ENCODE results near the gene HMSD.

DNA sequence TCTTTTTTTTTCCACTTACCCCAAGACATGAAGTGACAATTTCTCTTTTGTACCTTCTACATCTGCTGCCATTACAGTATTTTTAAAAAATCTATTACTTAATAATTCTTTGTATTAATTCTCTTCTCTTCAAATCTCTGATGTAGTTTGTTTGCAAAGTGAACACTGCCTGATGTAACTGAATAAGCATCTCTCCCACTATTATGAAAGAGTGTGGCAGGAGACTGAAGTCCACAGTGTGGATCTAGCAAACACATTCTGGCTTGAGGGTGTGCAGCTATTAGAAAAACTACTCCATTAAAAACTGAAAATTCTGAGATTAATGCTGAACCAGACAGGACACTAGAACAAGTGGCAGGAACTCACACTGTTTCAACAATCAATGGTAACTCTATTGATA is 15.8 kb downstream of the HMSD start:
- TF ChIP-seq, protein P1, sequence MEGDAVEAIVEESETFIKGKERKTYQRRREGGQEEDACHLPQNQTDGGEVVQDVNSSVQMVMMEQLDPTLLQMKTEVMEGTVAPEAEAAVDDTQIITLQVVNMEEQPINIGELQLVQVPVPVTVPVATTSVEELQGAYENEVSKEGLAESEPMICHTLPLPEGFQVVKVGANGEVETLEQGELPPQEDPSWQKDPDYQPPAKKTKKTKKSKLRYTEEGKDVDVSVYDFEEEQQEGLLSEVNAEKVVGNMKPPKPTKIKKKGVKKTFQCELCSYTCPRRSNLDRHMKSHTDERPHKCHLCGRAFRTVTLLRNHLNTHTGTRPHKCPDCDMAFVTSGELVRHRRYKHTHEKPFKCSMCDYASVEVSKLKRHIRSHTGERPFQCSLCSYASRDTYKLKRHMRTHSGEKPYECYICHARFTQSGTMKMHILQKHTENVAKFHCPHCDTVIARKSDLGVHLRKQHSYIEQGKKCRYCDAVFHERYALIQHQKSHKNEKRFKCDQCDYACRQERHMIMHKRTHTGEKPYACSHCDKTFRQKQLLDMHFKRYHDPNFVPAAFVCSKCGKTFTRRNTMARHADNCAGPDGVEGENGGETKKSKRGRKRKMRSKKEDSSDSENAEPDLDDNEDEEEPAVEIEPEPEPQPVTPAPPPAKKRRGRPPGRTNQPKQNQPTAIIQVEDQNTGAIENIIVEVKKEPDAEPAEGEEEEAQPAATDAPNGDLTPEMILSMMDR (IDR thresholded peaks at IDR 0.05), result no peak
- TF ChIP-seq TEAD1 (CRISPR knock-in tag; IDR thresholded peaks at IDR 0.05) (no peak), SMAD4 (CRISPR knock-in tag; IDR thresholded peaks at IDR 0.05) (no peak), ZBTB21 (CRISPR knock-in tag; IDR thresholded peaks at IDR 0.05; ENCODE audit: borderline replicate concordance) (no peak)
- TF ChIP-seq, protein P2, sequence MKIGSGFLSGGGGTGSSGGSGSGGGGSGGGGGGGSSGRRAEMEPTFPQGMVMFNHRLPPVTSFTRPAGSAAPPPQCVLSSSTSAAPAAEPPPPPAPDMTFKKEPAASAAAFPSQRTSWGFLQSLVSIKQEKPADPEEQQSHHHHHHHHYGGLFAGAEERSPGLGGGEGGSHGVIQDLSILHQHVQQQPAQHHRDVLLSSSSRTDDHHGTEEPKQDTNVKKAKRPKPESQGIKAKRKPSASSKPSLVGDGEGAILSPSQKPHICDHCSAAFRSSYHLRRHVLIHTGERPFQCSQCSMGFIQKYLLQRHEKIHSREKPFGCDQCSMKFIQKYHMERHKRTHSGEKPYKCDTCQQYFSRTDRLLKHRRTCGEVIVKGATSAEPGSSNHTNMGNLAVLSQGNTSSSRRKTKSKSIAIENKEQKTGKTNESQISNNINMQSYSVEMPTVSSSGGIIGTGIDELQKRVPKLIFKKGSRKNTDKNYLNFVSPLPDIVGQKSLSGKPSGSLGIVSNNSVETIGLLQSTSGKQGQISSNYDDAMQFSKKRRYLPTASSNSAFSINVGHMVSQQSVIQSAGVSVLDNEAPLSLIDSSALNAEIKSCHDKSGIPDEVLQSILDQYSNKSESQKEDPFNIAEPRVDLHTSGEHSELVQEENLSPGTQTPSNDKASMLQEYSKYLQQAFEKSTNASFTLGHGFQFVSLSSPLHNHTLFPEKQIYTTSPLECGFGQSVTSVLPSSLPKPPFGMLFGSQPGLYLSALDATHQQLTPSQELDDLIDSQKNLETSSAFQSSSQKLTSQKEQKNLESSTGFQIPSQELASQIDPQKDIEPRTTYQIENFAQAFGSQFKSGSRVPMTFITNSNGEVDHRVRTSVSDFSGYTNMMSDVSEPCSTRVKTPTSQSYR (CRISPR knock-in tag; IDR thresholded peaks at IDR 0.05), result no peak
- TF ChIP-seq, protein P3, sequence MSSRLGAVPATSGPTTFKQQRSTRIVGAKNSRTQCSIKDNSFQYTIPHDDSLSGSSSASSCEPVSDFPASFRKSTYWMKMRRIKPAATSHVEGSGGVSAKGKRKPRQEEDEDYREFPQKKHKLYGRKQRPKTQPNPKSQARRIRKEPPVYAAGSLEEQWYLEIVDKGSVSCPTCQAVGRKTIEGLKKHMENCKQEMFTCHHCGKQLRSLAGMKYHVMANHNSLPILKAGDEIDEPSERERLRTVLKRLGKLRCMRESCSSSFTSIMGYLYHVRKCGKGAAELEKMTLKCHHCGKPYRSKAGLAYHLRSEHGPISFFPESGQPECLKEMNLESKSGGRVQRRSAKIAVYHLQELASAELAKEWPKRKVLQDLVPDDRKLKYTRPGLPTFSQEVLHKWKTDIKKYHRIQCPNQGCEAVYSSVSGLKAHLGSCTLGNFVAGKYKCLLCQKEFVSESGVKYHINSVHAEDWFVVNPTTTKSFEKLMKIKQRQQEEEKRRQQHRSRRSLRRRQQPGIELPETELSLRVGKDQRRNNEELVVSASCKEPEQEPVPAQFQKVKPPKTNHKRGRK (CRISPR knock-in tag; IDR thresholded peaks at IDR 0.05; ENCODE audit: borderline replicate concordance), result no peak
- TF ChIP-seq, protein P4, sequence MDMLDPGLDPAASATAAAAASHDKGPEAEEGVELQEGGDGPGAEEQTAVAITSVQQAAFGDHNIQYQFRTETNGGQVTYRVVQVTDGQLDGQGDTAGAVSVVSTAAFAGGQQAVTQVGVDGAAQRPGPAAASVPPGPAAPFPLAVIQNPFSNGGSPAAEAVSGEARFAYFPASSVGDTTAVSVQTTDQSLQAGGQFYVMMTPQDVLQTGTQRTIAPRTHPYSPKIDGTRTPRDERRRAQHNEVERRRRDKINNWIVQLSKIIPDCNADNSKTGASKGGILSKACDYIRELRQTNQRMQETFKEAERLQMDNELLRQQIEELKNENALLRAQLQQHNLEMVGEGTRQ (CRISPR knock-in tag; IDR thresholded peaks at IDR 0.05), result no peak
